K562 (cell line): ENCODE data around the gene CAST.

Source experiments
- ATF1 ChIP-seq, 2 experiments: fragments of 450-650 bp in 1 of 2; IDR thresholded peaks; 2 replicates each; pipeline ENCODE4 v1.6.1; 2016; ENCODE audit warnings: missing compliant biosample characterization in 1 of 2, missing genetic modification characterization in 1 of 2
- CTCF ChIP-seq, 3 experiments: IDR thresholded peaks in 2 of 3; conservative IDR thresholded peaks in 1 of 3; 2 replicates each; pipeline ENCODE4 v1.5.1; 2011 to 2012; ENCODE audit warnings: low read length in 3 of 3, mild to moderate bottlenecking in 3 of 3, control low read depth in 2 of 3, improper control_type of control experiment in 1 of 3, inconsistent platforms in 1 of 3, low read depth in 1 of 3, mixed read lengths in 1 of 3, moderate library complexity in 1 of 3; ENCODE audit not compliant: insufficient read depth in 2 of 3
- EZH2 ChIP-seq: IDR thresholded peaks from 2 replicates; pipeline ENCODE4 v1.6.1; 2012; ENCODE audit warnings: low read depth, mild to moderate bottlenecking, inconsistent platforms, low read length, borderline replicate concordance
- ZNF121 ChIP-seq: sonication (generic); formaldehyde crosslinking; conservative IDR thresholded peaks from 2 replicates; pipeline ENCODE4 v1.8.0; 2022; ENCODE audit warnings: missing genetic modification reagents
- TF ChIP-seq, protein P1 (sequence below): fragments of 450-650 bp; IDR thresholded peaks from 2 replicates; pipeline ENCODE4 v1.6.1; 2016; ENCODE audit warnings: mild to moderate bottlenecking, moderate library complexity

DNA sequence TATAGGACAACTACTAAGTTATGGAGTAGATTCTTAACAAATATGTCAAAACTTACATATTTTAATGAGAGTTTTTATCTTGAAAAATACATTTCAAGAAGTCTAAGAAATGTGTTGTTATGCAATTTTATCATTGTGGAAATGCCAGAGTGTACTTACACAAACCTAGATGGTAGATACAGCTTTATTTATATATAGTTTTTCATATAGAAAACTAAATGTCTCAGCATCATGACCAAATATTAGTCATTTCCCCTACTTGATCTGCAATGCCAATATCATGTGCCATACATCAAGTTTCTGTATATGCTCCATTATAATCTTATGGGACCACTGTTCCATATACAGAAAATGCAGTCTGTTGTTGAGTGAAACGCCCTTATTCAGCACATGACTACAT is 28.7 kb downstream of the CAST start:
- TF ChIP-seq EZH2 (no peak), CTCF (IDR thresholded peaks at IDR 0.05 in 2 of 3, conservative IDR thresholded peaks at IDR 0.05 in 1 of 3; ENCODE audit: insufficient read depth in 2 of 3, low read depth in 1 of 3, low read length in 3 of 3) (no peak), ZNF121 (CRISPR knock-in tag) (no peak), ATF1 (CRISPR knock-in tag; IDR thresholded peaks at IDR 0.05) (no peak), ATF1 (tag; IDR thresholded peaks at IDR 0.05) (no peak)
- TF ChIP-seq, protein P1, sequence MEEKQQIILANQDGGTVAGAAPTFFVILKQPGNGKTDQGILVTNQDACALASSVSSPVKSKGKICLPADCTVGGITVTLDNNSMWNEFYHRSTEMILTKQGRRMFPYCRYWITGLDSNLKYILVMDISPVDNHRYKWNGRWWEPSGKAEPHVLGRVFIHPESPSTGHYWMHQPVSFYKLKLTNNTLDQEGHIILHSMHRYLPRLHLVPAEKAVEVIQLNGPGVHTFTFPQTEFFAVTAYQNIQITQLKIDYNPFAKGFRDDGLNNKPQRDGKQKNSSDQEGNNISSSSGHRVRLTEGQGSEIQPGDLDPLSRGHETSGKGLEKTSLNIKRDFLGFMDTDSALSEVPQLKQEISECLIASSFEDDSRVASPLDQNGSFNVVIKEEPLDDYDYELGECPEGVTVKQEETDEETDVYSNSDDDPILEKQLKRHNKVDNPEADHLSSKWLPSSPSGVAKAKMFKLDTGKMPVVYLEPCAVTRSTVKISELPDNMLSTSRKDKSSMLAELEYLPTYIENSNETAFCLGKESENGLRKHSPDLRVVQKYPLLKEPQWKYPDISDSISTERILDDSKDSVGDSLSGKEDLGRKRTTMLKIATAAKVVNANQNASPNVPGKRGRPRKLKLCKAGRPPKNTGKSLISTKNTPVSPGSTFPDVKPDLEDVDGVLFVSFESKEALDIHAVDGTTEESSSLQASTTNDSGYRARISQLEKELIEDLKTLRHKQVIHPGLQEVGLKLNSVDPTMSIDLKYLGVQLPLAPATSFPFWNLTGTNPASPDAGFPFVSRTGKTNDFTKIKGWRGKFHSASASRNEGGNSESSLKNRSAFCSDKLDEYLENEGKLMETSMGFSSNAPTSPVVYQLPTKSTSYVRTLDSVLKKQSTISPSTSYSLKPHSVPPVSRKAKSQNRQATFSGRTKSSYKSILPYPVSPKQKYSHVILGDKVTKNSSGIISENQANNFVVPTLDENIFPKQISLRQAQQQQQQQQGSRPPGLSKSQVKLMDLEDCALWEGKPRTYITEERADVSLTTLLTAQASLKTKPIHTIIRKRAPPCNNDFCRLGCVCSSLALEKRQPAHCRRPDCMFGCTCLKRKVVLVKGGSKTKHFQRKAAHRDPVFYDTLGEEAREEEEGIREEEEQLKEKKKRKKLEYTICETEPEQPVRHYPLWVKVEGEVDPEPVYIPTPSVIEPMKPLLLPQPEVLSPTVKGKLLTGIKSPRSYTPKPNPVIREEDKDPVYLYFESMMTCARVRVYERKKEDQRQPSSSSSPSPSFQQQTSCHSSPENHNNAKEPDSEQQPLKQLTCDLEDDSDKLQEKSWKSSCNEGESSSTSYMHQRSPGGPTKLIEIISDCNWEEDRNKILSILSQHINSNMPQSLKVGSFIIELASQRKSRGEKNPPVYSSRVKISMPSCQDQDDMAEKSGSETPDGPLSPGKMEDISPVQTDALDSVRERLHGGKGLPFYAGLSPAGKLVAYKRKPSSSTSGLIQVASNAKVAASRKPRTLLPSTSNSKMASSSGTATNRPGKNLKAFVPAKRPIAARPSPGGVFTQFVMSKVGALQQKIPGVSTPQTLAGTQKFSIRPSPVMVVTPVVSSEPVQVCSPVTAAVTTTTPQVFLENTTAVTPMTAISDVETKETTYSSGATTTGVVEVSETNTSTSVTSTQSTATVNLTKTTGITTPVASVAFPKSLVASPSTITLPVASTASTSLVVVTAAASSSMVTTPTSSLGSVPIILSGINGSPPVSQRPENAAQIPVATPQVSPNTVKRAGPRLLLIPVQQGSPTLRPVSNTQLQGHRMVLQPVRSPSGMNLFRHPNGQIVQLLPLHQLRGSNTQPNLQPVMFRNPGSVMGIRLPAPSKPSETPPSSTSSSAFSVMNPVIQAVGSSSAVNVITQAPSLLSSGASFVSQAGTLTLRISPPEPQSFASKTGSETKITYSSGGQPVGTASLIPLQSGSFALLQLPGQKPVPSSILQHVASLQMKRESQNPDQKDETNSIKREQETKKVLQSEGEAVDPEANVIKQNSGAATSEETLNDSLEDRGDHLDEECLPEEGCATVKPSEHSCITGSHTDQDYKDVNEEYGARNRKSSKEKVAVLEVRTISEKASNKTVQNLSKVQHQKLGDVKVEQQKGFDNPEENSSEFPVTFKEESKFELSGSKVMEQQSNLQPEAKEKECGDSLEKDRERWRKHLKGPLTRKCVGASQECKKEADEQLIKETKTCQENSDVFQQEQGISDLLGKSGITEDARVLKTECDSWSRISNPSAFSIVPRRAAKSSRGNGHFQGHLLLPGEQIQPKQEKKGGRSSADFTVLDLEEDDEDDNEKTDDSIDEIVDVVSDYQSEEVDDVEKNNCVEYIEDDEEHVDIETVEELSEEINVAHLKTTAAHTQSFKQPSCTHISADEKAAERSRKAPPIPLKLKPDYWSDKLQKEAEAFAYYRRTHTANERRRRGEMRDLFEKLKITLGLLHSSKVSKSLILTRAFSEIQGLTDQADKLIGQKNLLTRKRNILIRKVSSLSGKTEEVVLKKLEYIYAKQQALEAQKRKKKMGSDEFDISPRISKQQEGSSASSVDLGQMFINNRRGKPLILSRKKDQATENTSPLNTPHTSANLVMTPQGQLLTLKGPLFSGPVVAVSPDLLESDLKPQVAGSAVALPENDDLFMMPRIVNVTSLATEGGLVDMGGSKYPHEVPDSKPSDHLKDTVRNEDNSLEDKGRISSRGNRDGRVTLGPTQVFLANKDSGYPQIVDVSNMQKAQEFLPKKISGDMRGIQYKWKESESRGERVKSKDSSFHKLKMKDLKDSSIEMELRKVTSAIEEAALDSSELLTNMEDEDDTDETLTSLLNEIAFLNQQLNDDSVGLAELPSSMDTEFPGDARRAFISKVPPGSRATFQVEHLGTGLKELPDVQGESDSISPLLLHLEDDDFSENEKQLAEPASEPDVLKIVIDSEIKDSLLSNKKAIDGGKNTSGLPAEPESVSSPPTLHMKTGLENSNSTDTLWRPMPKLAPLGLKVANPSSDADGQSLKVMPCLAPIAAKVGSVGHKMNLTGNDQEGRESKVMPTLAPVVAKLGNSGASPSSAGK: no peak
